Measurements from ENCODE around the gene LRP1B.

DNA sequence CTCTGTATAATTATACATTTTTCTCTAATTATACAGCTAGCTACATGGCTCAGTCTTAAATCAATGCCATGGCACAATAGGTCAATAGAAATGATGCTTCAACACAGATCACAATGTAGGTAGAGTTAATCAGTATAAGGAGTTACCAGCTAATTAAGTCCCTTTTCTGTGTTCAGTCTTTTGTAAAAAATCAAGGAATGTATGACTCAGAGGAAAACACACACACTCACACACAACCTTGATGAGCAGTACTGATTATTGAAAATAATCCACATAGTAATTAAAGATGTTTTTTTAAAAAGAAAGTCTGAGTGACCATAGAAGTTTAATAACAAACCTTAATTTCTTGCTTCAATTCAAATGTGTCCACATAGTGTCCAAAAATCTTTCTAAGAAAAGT is 691.3 kb downstream of the LRP1B start:
- TF ChIP-seq, protein P1, sequence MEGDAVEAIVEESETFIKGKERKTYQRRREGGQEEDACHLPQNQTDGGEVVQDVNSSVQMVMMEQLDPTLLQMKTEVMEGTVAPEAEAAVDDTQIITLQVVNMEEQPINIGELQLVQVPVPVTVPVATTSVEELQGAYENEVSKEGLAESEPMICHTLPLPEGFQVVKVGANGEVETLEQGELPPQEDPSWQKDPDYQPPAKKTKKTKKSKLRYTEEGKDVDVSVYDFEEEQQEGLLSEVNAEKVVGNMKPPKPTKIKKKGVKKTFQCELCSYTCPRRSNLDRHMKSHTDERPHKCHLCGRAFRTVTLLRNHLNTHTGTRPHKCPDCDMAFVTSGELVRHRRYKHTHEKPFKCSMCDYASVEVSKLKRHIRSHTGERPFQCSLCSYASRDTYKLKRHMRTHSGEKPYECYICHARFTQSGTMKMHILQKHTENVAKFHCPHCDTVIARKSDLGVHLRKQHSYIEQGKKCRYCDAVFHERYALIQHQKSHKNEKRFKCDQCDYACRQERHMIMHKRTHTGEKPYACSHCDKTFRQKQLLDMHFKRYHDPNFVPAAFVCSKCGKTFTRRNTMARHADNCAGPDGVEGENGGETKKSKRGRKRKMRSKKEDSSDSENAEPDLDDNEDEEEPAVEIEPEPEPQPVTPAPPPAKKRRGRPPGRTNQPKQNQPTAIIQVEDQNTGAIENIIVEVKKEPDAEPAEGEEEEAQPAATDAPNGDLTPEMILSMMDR (IDR thresholded peaks at IDR 0.05), result no peak
- TF ChIP-seq FOXJ3 (CRISPR knock-in tag; IDR thresholded peaks at IDR 0.05) (no peak), POLR2AphosphoS5 (IDR thresholded peaks at IDR 0.05; ENCODE audit: low read depth, low read length) (no peak), TAF1 (IDR thresholded peaks at IDR 0.05; ENCODE audit: borderline replicate concordance, low read depth, low read length) (no peak), FOXM1 (IDR thresholded peaks at IDR 0.05; ENCODE audit: low read depth) (no peak), RCOR1 (IDR thresholded peaks at IDR 0.05; ENCODE audit: low read length) (no peak), CHD2 (IDR thresholded peaks at IDR 0.05; ENCODE audit: low read length, partially characterized antibody) (no peak), RAD21 (IDR thresholded peaks at IDR 0.05; ENCODE audit: low read length) (no peak), EP300 (IDR thresholded peaks at IDR 0.05; ENCODE audit: borderline replicate concordance in 1 of 2, low read depth in 1 of 2, low read length in 1 of 2) (no peak), RXRA (IDR thresholded peaks at IDR 0.05; ENCODE audit: borderline replicate concordance, low read depth) (no peak)
- TF ChIP-seq, protein P2, sequence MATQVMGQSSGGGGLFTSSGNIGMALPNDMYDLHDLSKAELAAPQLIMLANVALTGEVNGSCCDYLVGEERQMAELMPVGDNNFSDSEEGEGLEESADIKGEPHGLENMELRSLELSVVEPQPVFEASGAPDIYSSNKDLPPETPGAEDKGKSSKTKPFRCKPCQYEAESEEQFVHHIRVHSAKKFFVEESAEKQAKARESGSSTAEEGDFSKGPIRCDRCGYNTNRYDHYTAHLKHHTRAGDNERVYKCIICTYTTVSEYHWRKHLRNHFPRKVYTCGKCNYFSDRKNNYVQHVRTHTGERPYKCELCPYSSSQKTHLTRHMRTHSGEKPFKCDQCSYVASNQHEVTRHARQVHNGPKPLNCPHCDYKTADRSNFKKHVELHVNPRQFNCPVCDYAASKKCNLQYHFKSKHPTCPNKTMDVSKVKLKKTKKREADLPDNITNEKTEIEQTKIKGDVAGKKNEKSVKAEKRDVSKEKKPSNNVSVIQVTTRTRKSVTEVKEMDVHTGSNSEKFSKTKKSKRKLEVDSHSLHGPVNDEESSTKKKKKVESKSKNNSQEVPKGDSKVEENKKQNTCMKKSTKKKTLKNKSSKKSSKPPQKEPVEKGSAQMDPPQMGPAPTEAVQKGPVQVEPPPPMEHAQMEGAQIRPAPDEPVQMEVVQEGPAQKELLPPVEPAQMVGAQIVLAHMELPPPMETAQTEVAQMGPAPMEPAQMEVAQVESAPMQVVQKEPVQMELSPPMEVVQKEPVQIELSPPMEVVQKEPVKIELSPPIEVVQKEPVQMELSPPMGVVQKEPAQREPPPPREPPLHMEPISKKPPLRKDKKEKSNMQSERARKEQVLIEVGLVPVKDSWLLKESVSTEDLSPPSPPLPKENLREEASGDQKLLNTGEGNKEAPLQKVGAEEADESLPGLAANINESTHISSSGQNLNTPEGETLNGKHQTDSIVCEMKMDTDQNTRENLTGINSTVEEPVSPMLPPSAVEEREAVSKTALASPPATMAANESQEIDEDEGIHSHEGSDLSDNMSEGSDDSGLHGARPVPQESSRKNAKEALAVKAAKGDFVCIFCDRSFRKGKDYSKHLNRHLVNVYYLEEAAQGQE (IDR thresholded peaks at IDR 0.05; ENCODE audit: low read depth, low read length), result no peak
